Neural cell (in vitro differentiated cells): ENCODE data around the gene CTCF. TPM values are rescaled to one million over a fixed set of nuclear protein-coding genes. Genes with fewer than 3 reads are reported as not detected.

ENCODE experiments used
- H2AFZ ChIP-seq: fragments of 200-600, 300-800 bp; sonication (generic), shearing (Covaris generic); 2 replicates; pipeline ENCODE4 v1.6.0; 2014; ENCODE audit warnings: low read depth, mild to moderate bottlenecking, antibody characterized with exemption, low read length, moderate library complexity
- H3F3A ChIP-seq: fragments of 200-600 bp; shearing (Covaris generic); 2 replicates; pipeline ENCODE4 v1.6.1; 2016; ENCODE audit warnings: mild to moderate bottlenecking, moderate library complexity, mixed read lengths, antibody characterized with exemption, low read length; ENCODE audit not compliant: insufficient read depth, poor library complexity, severe bottlenecking
- H3K27ac ChIP-seq: fragments of 200-600, 300-800 bp; sonication (generic), shearing (Covaris generic); 2 replicates; pipeline ENCODE4 v1.5.1; 2014; ENCODE audit warnings: mild to moderate bottlenecking, low read length, moderate library complexity
- H3K27me3 ChIP-seq: fragments of 300-800, 200-600 bp; sonication (generic), shearing (Covaris generic); 2 replicates; pipeline ENCODE4 v1.6.0; 2014; ENCODE audit warnings: mild to moderate bottlenecking, low read depth, low read length, moderate library complexity; ENCODE audit not compliant: insufficient read depth
- H3K36me3 ChIP-seq: fragments of 300-800, 200-600 bp; sonication (generic), shearing (Covaris generic); 2 replicates; pipeline ENCODE4 v1.5.1; 2014; ENCODE audit warnings: mild to moderate bottlenecking, antibody characterized with exemption, low read length, moderate library complexity; ENCODE audit not compliant: insufficient read depth
- H3K4me2 ChIP-seq: fragments of 300-800, 200-600 bp; sonication (generic), shearing (Covaris generic); 2 replicates; pipeline ENCODE4 v1.6.0; 2014; ENCODE audit warnings: mild to moderate bottlenecking, low read length
- H3K4me3 ChIP-seq: fragments of 300-800, 200-600 bp; sonication (generic), shearing (Covaris generic); 2 replicates; pipeline ENCODE4 v1.5.1; 2014; ENCODE audit warnings: mild to moderate bottlenecking, low read length, moderate library complexity
- H3K79me2 ChIP-seq: fragments of 200-600 bp; shearing (Covaris generic); replicated peaks from 2 replicates; pipeline ENCODE4 v1.6.0; 2014; ENCODE audit warnings: mild to moderate bottlenecking, low read length, moderate library complexity; ENCODE audit not compliant: insufficient read depth
- H3K9ac ChIP-seq: fragments of 300-800, 200-600 bp; sonication (generic), shearing (Covaris generic); 2 replicates; pipeline ENCODE4 v1.6.1; 2016; ENCODE audit warnings: mild to moderate bottlenecking, low read length, mixed read lengths
- H3K9me2 ChIP-seq: fragments of 200-600 bp; shearing (Covaris generic); 2 replicates; pipeline ENCODE4 v1.6.1; 2016; ENCODE audit warnings: mild to moderate bottlenecking, low read length, mixed read lengths; ENCODE audit not compliant: insufficient read depth
- H3K9me3 ChIP-seq: fragments of 200-600, 300-800 bp; sonication (generic), shearing (Covaris generic); 2 replicates; pipeline ENCODE4 v1.6.1; 2016; ENCODE audit warnings: mild to moderate bottlenecking, mixed run types, low read length, moderate library complexity, mixed read lengths
- H4K20me1 ChIP-seq: fragments of 200-600 bp; shearing (Covaris generic); 2 replicates; pipeline ENCODE4 v1.6.1; 2016; ENCODE audit warnings: mild to moderate bottlenecking, mixed run types; ENCODE audit not compliant: insufficient read depth
- EP300 ChIP-seq: fragments of 450-650 bp; conservative IDR thresholded peaks from 2 replicates; pipeline ENCODE4 v1.6.1; 2014; ENCODE audit warnings: antibody characterized with exemption, mild to moderate bottlenecking, moderate library complexity; ENCODE audit not compliant: poor library complexity, severe bottlenecking
- EZH2 ChIP-seq: fragments of 200-600, 300-800 bp; shearing (Covaris generic), sonication (generic); IDR thresholded peaks from 2 replicates; pipeline ENCODE4 v1.6.1; 2014; ENCODE audit warnings: antibody characterized with exemption, low read length, borderline replicate concordance, mild to moderate bottlenecking; ENCODE audit not compliant: insufficient read depth, poor library complexity, severe bottlenecking
- MXI1 ChIP-seq: fragments of 450-650 bp; conservative IDR thresholded peaks from 2 replicates; pipeline ENCODE4 v1.6.1; 2014; ENCODE audit warnings: antibody characterized with exemption, mild to moderate bottlenecking; ENCODE audit not compliant: poor library complexity, severe bottlenecking
- POLR2AphosphoS5 ChIP-seq: IDR thresholded peaks from 2 replicates; pipeline ENCODE4 v1.6.1; 2012
- RAD21 ChIP-seq: fragments of 450-650 bp; conservative IDR thresholded peaks from 2 replicates; pipeline ENCODE4 v1.6.1; 2014; ENCODE audit warnings: antibody characterized with exemption, mild to moderate bottlenecking, moderate library complexity
- SMC3 ChIP-seq: fragments of 450-650 bp; conservative IDR thresholded peaks from 2 replicates; pipeline ENCODE4 v1.6.1; 2014; ENCODE audit warnings: antibody characterized with exemption, mild to moderate bottlenecking, moderate library complexity; ENCODE audit not compliant: poor library complexity
- TAF1 ChIP-seq: IDR thresholded peaks from 2 replicates; pipeline ENCODE4 v1.6.1; 2012; ENCODE audit warnings: low read depth
- polyA plus RNA-seq: library from polyadenylated mRNA; depleted of rRNA; stranded (reverse); fragments of >200 nt; gene quantifications from 2 replicates; pipeline ENCODE4 v1.2.3, GENCODE V29; 2014
- TF ChIP-seq, protein P1 (sequence below): fragments of 450-650 bp; IDR thresholded peaks from 2 replicates; pipeline ENCODE4 v1.5.1; 2014; ENCODE audit warnings: antibody characterized with exemption, mild to moderate bottlenecking, moderate library complexity; ENCODE audit not compliant: poor library complexity, severe bottlenecking
- TF ChIP-seq, protein P2 (sequence below): IDR thresholded peaks from 2 replicates; pipeline ENCODE4 v1.6.1; 2012; ENCODE audit warnings: borderline replicate concordance

The CTCF gene
- polyA plus RNA-seq, 1 donor from 2014 or later = 42.8 TPM

DNA sequence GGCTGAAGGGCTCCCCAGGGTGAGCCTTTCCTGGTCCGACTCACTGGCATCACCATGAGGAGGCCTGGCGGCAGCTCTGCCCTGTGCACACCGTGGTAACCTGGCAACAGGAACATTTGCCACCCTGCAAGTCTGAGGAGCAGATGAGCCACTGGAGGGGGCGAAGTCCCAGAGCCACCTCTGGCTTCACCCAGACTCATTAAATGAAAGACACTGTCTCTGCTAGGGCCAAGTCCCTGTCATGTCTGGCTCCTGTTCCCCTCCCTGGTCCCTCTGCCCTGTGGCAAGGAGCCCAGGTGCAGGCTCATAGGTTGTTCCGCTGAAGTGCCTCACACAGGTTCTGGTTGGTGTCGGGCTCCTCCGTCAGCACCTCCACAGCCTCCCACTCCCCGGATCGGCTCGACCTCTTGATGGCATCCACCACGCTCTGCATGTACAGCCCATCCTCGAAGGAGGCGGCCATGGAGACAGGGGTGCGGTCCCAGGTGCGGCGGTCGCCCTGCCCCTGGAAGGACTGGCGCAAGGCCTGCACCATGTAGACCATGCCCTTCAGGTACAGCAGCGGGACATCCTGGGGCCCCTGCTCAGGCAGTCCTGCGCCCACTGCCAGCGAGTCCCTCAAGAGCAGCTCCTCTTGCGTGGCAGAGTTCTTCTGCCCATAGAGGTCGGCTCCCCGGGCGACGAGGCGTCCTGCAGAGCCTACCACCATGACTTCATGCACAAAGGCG is 112.7 kb downstream of the CTCF start:
- H3K79me2 ChIP-seq = no peaks in the 10 kb centered on the region
- no peak overlapping the region for H2AFZ ChIP-seq
- no peaks in the 10 kb centered on the region for H3K27me3 ChIP-seq
- H3K9me3 ChIP-seq = no peaks in the 10 kb centered on the region
- H3K4me2 ChIP-seq = no peak overlapping the region
- no peaks in the 10 kb centered on the region for H3K9me2 ChIP-seq
- TF ChIP-seq EZH2 (no peak), MXI1 (no peak), SMC3 (no peak)
- TF ChIP-seq, protein P1, sequence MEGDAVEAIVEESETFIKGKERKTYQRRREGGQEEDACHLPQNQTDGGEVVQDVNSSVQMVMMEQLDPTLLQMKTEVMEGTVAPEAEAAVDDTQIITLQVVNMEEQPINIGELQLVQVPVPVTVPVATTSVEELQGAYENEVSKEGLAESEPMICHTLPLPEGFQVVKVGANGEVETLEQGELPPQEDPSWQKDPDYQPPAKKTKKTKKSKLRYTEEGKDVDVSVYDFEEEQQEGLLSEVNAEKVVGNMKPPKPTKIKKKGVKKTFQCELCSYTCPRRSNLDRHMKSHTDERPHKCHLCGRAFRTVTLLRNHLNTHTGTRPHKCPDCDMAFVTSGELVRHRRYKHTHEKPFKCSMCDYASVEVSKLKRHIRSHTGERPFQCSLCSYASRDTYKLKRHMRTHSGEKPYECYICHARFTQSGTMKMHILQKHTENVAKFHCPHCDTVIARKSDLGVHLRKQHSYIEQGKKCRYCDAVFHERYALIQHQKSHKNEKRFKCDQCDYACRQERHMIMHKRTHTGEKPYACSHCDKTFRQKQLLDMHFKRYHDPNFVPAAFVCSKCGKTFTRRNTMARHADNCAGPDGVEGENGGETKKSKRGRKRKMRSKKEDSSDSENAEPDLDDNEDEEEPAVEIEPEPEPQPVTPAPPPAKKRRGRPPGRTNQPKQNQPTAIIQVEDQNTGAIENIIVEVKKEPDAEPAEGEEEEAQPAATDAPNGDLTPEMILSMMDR = no peak
- no peaks in the 10 kb centered on the region for H3K36me3 ChIP-seq
- H3F3A ChIP-seq = no peaks in the 10 kb centered on the region
- no peak overlapping the region for H3K9ac ChIP-seq
- no peak overlapping the region for H3K27ac ChIP-seq
- no peak overlapping the region for H3K4me3 ChIP-seq
- no peaks in the 10 kb centered on the region for H4K20me1 ChIP-seq

DNA sequence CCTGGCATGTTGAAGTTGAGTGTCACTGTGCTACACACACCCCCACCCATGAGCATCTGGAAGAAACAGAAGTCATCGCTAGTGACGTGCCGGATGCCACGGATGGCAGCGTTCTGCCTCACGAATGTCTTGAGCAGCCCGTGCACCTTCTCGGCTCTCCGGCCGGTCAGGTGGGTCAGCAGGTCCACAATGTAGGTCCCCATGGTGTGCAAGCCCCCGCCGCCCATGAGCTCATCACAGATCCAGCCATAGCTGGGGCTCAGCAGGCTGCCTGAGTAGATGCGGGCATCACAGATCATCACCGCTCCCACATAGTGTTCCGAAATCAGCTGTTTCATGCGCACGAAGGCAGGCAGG is 113.2 kb downstream of the CTCF start:
- Histone ChIP-seq H3K79me2 (no peaks in the 10 kb centered on the region), H3K27ac (no peak overlapping the region), H3K9ac (no peak overlapping the region), H3K4me3 (no peak overlapping the region), H3K4me2 (no peak overlapping the region), H3K36me3 (no peaks in the 10 kb centered on the region), H4K20me1 (no peaks in the 10 kb centered on the region), H2AFZ (no peak overlapping the region), H3K9me2 (no peaks in the 10 kb centered on the region), H3K9me3 (no peaks in the 10 kb centered on the region), H3K27me3 (no peaks in the 10 kb centered on the region), H3F3A (no peaks in the 10 kb centered on the region)
- no peak for TF ChIP-seq RAD21
- no peak for TF ChIP-seq TAF1
- TF ChIP-seq, protein P1 = no peak
- TF ChIP-seq, protein P2, sequence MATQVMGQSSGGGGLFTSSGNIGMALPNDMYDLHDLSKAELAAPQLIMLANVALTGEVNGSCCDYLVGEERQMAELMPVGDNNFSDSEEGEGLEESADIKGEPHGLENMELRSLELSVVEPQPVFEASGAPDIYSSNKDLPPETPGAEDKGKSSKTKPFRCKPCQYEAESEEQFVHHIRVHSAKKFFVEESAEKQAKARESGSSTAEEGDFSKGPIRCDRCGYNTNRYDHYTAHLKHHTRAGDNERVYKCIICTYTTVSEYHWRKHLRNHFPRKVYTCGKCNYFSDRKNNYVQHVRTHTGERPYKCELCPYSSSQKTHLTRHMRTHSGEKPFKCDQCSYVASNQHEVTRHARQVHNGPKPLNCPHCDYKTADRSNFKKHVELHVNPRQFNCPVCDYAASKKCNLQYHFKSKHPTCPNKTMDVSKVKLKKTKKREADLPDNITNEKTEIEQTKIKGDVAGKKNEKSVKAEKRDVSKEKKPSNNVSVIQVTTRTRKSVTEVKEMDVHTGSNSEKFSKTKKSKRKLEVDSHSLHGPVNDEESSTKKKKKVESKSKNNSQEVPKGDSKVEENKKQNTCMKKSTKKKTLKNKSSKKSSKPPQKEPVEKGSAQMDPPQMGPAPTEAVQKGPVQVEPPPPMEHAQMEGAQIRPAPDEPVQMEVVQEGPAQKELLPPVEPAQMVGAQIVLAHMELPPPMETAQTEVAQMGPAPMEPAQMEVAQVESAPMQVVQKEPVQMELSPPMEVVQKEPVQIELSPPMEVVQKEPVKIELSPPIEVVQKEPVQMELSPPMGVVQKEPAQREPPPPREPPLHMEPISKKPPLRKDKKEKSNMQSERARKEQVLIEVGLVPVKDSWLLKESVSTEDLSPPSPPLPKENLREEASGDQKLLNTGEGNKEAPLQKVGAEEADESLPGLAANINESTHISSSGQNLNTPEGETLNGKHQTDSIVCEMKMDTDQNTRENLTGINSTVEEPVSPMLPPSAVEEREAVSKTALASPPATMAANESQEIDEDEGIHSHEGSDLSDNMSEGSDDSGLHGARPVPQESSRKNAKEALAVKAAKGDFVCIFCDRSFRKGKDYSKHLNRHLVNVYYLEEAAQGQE = no peak
- no peak for TF ChIP-seq EP300
- TF ChIP-seq MXI1 = no peak
- no peak for TF ChIP-seq POLR2AphosphoS5
- no peak for TF ChIP-seq SMC3
